ENCODE measurements around the gene MRPS34.

The MRPS34 gene

GRCh38 chr16:1781254-1781653 lies 8.3 kb upstream of the MRPS34 start:
- no peak for DNase-seq (ENCODE audit: extremely low read depth, insufficient read length)
- H3K27me3 ChIP-seq (replicated peaks; ENCODE audit: control insufficient read depth, insufficient read depth, low read length), result no peaks in the 10 kb centered on the region
- H3K4me3 ChIP-seq (replicated peaks; ENCODE audit: low read depth, low read length), result peak overlapping the region; percentile 92
- TF ChIP-seq CTCF (IDR thresholded peaks at IDR 0.05; ENCODE audit: insufficient read depth, low read length, poor library complexity, severe bottlenecking), result no peak
- H3K36me3 ChIP-seq (ENCODE audit: control insufficient read depth, insufficient read depth, low read length), result peaks cover 13% of the 10 kb centered on the region

GRCh38 chr16:1780677-1781072 lies 7.7 kb upstream of the MRPS34 start:
- no peak for TF ChIP-seq CTCF (IDR thresholded peaks at IDR 0.05; ENCODE audit: insufficient read depth, low read length, poor library complexity, severe bottlenecking)
- H3K36me3 ChIP-seq (ENCODE audit: control insufficient read depth, insufficient read depth, low read length), result peaks cover 13% of the 10 kb centered on the region
- no peak overlapping the region for H3K4me3 ChIP-seq (replicated peaks; ENCODE audit: low read depth, low read length)
- no peaks in the 10 kb centered on the region for H3K27me3 ChIP-seq (replicated peaks; ENCODE audit: control insufficient read depth, insufficient read depth, low read length)
- DNase-seq (ENCODE audit: extremely low read depth, insufficient read length), result no peak

GRCh38 chr16:1779741-1780676 lies 7.1 kb upstream of the MRPS34 start:
- TF ChIP-seq CTCF (IDR thresholded peaks at IDR 0.05; ENCODE audit: insufficient read depth, low read length, poor library complexity, severe bottlenecking), result no peak
- Histone ChIP-seq H3K4me3 (replicated peaks; ENCODE audit: low read depth, low read length) (no peak overlapping the region), H3K27me3 (replicated peaks; ENCODE audit: control insufficient read depth, insufficient read depth, low read length) (no peaks in the 10 kb centered on the region), H3K36me3 (ENCODE audit: control insufficient read depth, insufficient read depth, low read length) (peaks cover 15% of the 10 kb centered on the region)
- DNase-seq (ENCODE audit: extremely low read depth, insufficient read length), result peak; percentile 18

- Histone ChIP-seq H3K27me3 (replicated peaks; ENCODE audit: control insufficient read depth, insufficient read depth, low read length) (no peaks in the 10 kb centered on the region), H3K4me3 (replicated peaks; ENCODE audit: low read depth, low read length) (no peak overlapping the region), H3K36me3 (ENCODE audit: control insufficient read depth, insufficient read depth, low read length) (peaks cover 15% of the 10 kb centered on the region)
- DNase-seq (ENCODE audit: extremely low read depth, insufficient read length), result peak; percentile 6
- TF ChIP-seq CTCF (IDR thresholded peaks at IDR 0.05; ENCODE audit: insufficient read depth, low read length, poor library complexity, severe bottlenecking), result no peak
Measured at GRCh38 chr16:1779234-1779701, 6.3 kb upstream of the MRPS34 start.

GRCh38 chr16:1778200-1779179 lies 5.6 kb upstream of the MRPS34 start:
- TF ChIP-seq CTCF (IDR thresholded peaks at IDR 0.05; ENCODE audit: insufficient read depth, low read length, poor library complexity, severe bottlenecking), result no peak
- Histone ChIP-seq H3K27me3 (replicated peaks; ENCODE audit: control insufficient read depth, insufficient read depth, low read length) (no peaks in the 10 kb centered on the region), H3K4me3 (replicated peaks; ENCODE audit: low read depth, low read length) (no peak overlapping the region), H3K36me3 (ENCODE audit: control insufficient read depth, insufficient read depth, low read length) (peaks cover 15% of the 10 kb centered on the region)
- peak; percentile 23 for DNase-seq (ENCODE audit: extremely low read depth, insufficient read length)

Data from GM06990 (cell line).